HEK293 (cell line): ENCODE data around the gene IL34.

Source experiments
- CTCF ChIA-PET: fragments of 350-600 bp; formaldehyde crosslinking; extraction: SDS; loops from one replicate; lab custom pipeline; 2021; ENCODE audit warnings: antibody characterized with exemption; lab: Yijun Ruan, JAX
- POLR2A ChIA-PET: fragments of 300-600 bp; formaldehyde crosslinking; extraction: SDS; loops from one replicate; lab custom pipeline; 2020; ENCODE audit warnings: antibody characterized with exemption, inconsistent platforms; lab: Yijun Ruan, JAX
- H3K27ac ChIP-seq: fragments of 200-500 bp; sonication (Bioruptor generic); 2 replicates; pipeline ENCODE4 v1.5.1; 2014; ENCODE audit warnings: low read depth, low read length, control low read depth, inconsistent platforms; ENCODE audit errors: extremely low read depth
- H3K36me3 ChIP-seq, 2 experiments: fragments of 200-500 bp in 1 of 2; sonication (Bioruptor generic) in 1 of 2; 1 replicate in 1 of 2; 2 replicates in 1 of 2; pipeline ENCODE4 v1.5.1; 2014 to 2017; ENCODE audit warnings: inconsistent platforms in 2 of 2, low read length in 2 of 2; ENCODE audit not compliant: control insufficient read depth in 2 of 2, insufficient read depth in 1 of 2
- H3K4me1 ChIP-seq: fragments of 200-500 bp; sonication (Bioruptor generic); 2 replicates; pipeline ENCODE4 v1.5.1; 2014; ENCODE audit warnings: mild to moderate bottlenecking, low read length, inconsistent platforms; ENCODE audit not compliant: control insufficient read depth, insufficient read depth
- H3K4me3 ChIP-seq: 2 replicates; pipeline ENCODE4 v1.5.1; 2011; ENCODE audit warnings: low read depth, mild to moderate bottlenecking, control low read depth, low read length, moderate library complexity
- H3K9me3 ChIP-seq: fragments of 200-500 bp; sonication (Bioruptor generic); 2 replicates; pipeline ENCODE4 v1.5.1; 2014; ENCODE audit warnings: low read depth, low read length, inconsistent platforms; ENCODE audit not compliant: control insufficient read depth, insufficient read depth
- EGR2 ChIP-seq: fragments of 450-650 bp; formaldehyde crosslinking; IDR thresholded peaks from 2 replicates; pipeline ENCODE4 v1.5.1; 2016; ENCODE audit warnings: low read depth, missing biosample characterization, missing genetic modification characterization
- GLIS1 ChIP-seq: fragments of 450-650 bp; formaldehyde crosslinking; IDR thresholded peaks from 2 replicates; pipeline ENCODE4 v1.5.1; 2016; ENCODE audit warnings: missing biosample characterization, missing genetic modification characterization
- HIC1 ChIP-seq: fragments of 450-650 bp; formaldehyde crosslinking; IDR thresholded peaks from 2 replicates; pipeline ENCODE4 v1.5.1; 2016; ENCODE audit warnings: missing biosample characterization, missing genetic modification characterization
- MYNN ChIP-seq: fragments of 450-650 bp; formaldehyde crosslinking; IDR thresholded peaks from 2 replicates; pipeline ENCODE4 v1.5.1; 2016; ENCODE audit warnings: missing biosample characterization, missing genetic modification characterization, borderline replicate concordance
- SP2 ChIP-seq: fragments of 450-650 bp; formaldehyde crosslinking; IDR thresholded peaks from 2 replicates; pipeline ENCODE4 v1.5.1; 2016; ENCODE audit warnings: missing biosample characterization, missing genetic modification characterization
- ZFHX2 ChIP-seq: fragments of 450-650 bp; formaldehyde crosslinking; conservative IDR thresholded peaks from 2 replicates; pipeline ENCODE4 v1.5.1; 2016; ENCODE audit warnings: missing biosample characterization, missing genetic modification characterization
- ZNF10 ChIP-seq: fragments of 450-650 bp; formaldehyde crosslinking; IDR thresholded peaks from 2 replicates; pipeline ENCODE4 v1.5.1; 2017; ENCODE audit warnings: missing biosample characterization, missing genetic modification characterization
- ZNF398 ChIP-seq: fragments of 450-650 bp; formaldehyde crosslinking; IDR thresholded peaks from 2 replicates; pipeline ENCODE4 v1.5.1; 2017; ENCODE audit warnings: missing biosample characterization, missing genetic modification characterization
- ZNF560 ChIP-seq: fragments of 450-650 bp; formaldehyde crosslinking; IDR thresholded peaks from 2 replicates; pipeline ENCODE4 v1.5.1; 2017; ENCODE audit warnings: missing biosample characterization, missing genetic modification characterization, borderline replicate concordance
- ZNF596 ChIP-seq: fragments of 450-650 bp; IDR thresholded peaks from 2 replicates; pipeline ENCODE4 v1.5.0; 2018; ENCODE audit warnings: missing biosample characterization, mild to moderate bottlenecking, missing genetic modification characterization, moderate library complexity
- ZNF600 ChIP-seq: fragments of 450-650 bp; formaldehyde crosslinking; IDR thresholded peaks from 2 replicates; pipeline ENCODE4 v1.5.1; 2016; ENCODE audit warnings: missing biosample characterization, missing genetic modification characterization
- ZNF621 ChIP-seq: fragments of 450-650 bp; formaldehyde crosslinking; IDR thresholded peaks from 2 replicates; pipeline ENCODE4 v1.5.1; 2017; ENCODE audit warnings: missing biosample characterization, missing genetic modification characterization
- ZNF623 ChIP-seq: fragments of 450-650 bp; formaldehyde crosslinking; IDR thresholded peaks from 2 replicates; pipeline ENCODE4 v1.5.1; 2016; ENCODE audit warnings: missing biosample characterization, missing genetic modification characterization
- ZNF76 ChIP-seq: fragments of 450-650 bp; formaldehyde crosslinking; IDR thresholded peaks from 2 replicates; pipeline ENCODE4; 2016; ENCODE audit warnings: low read depth, missing biosample characterization, missing genetic modification characterization, borderline replicate concordance
- ZNF785 ChIP-seq: fragments of 450-650 bp; formaldehyde crosslinking; IDR thresholded peaks from 2 replicates; pipeline ENCODE4 v1.5.1; 2016; ENCODE audit warnings: missing biosample characterization, missing genetic modification characterization
- ZSCAN16 ChIP-seq: fragments of 450-650 bp; formaldehyde crosslinking; IDR thresholded peaks from 2 replicates; pipeline ENCODE4 v1.5.1; 2016; ENCODE audit warnings: missing biosample characterization, missing genetic modification characterization

Gene IL34

GRCh38 chr16:70696952-70697593 lies 50.7 kb downstream of the IL34 start:
- Histone ChIP-seq H3K4me1 (no peaks in the 10 kb centered on the region), H3K36me3 (peaks cover 0 to 5% of the 10 kb centered on the region in 2 experiments; a peak in 1 of 3 replicates), H3K9me3 (no peaks in the 10 kb centered on the region), H3K4me3 (no peak overlapping the region)
- CTCF ChIA-PET = no interaction called here
- TF ChIP-seq MYNN (tag by site-specific recombination) (no peak), ZNF785 (tag by site-specific recombination) (no peak), SP2 (tag by site-specific recombination) (peak; percentile 27), ZNF600 (tag by site-specific recombination) (peak; percentile 93), ZNF623 (tag by site-specific recombination) (no peak), ZNF398 (tag by site-specific recombination) (0 out of 2 replicates have a peak, but pooled peaks have one; percentile 5)
- TF ChIP-seq, all 188 proteins: peak for 3
- POLR2A ChIA-PET = no interaction called here
- no peak overlapping the region for H3K27ac ChIP-seq

DNA sequence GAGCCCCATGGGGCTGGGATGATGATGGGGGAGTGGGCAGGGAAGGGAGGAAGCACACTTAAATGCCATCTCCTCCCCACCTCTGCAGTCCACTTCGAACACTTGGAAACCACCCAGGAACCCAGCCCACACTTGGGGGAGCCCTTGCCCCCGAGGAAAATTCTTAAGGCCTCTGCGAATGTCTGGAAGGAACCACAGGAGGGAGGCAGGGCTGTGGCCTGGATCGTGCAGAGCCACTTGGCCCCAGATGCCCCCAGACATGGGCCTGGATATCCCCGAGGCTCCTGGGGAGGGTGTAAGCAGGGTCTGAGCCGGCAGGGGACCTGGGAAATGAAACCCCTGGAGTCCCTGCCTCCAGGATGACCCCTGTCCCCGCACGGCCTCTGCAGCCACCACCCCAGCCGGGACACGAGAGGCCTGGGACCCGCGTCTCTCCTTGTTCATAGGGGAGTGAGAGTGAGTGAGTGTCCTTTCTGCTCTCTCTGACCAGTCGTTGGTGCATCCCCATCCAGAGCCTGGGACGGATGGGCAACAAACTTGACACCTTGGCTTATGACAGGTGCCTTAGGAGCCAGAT lies 51.3 kb downstream of the IL34 start:
- no peak overlapping the region for H3K27ac ChIP-seq
- ChIA-PET CTCF (no interaction called here), POLR2A (no interaction called here)

GRCh38 chr16:70698901-70699300 lies 52.5 kb downstream of the IL34 start:
- H3K4me3 ChIP-seq = no peak overlapping the region
- ChIA-PET POLR2A (no interaction called here), CTCF (no interaction called here)
- H3K27ac ChIP-seq = no peak overlapping the region
- peaks cover 0 to 5% of the 10 kb centered on the region in 2 experiments; a peak in 1 of 3 replicates for H3K36me3 ChIP-seq
- H3K4me1 ChIP-seq = no peaks in the 10 kb centered on the region
- H3K9me3 ChIP-seq = no peaks in the 10 kb centered on the region
- TF ChIP-seq ZNF621 (tag by site-specific recombination) = no peak
- TF ChIP-seq ZNF596 (tag by site-specific recombination) = no peak
- TF ChIP-seq ZSCAN16 = no peak
- no peak for TF ChIP-seq EGR2 (tag by site-specific recombination)
- TF ChIP-seq HIC1 (tag by site-specific recombination) = no peak
- no peak for TF ChIP-seq ZNF10
- no peak for TF ChIP-seq ZNF76
- TF ChIP-seq, all 188 proteins: peak for 0

More for the DNA sequence above, 51.3 kb downstream of the IL34 start:
- Histone ChIP-seq H3K36me3 (peaks cover 0 to 5% of the 10 kb centered on the region in 2 experiments; a peak in 1 of 3 replicates), H3K9me3 (no peaks in the 10 kb centered on the region), H3K4me3 (no peak overlapping the region), H3K4me1 (no peaks in the 10 kb centered on the region)
- TF ChIP-seq GLIS1 = peak; percentile 41; the same call in 1 of the 2 replicates
- 0 out of 2 replicates have a peak, but pooled peaks have one; percentile 12 for TF ChIP-seq EGR2 (tag by site-specific recombination)
- no peak for TF ChIP-seq ZNF560
- TF ChIP-seq ZFHX2 (tag by site-specific recombination) = peak; percentile 24; the same call in 1 of the 2 replicates
